Stimulated activated CD4-positive, alpha-beta T cell treated with anti-CD3 and anti-CD28 coated beads, TNF-alpha, amount 100 ng/mL, for 24 hours (primary cell): Measurements from ENCODE around the gene CRELD2.
A peak's percentile ranks its signal among the peaks of the same experiment; 100 is the strongest.

ENCODE experiments used
- DNase-seq, 3 experiments: peaks; one replicate each; pipeline ENCODE4 v3.0.0-alpha.2; 2020; ENCODE audit warnings: low read depth in 3 of 3

CRELD2 gene, protein sequence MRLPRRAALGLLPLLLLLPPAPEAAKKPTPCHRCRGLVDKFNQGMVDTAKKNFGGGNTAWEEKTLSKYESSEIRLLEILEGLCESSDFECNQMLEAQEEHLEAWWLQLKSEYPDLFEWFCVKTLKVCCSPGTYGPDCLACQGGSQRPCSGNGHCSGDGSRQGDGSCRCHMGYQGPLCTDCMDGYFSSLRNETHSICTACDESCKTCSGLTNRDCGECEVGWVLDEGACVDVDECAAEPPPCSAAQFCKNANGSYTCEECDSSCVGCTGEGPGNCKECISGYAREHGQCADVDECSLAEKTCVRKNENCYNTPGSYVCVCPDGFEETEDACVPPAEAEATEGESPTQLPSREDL

DNA sequence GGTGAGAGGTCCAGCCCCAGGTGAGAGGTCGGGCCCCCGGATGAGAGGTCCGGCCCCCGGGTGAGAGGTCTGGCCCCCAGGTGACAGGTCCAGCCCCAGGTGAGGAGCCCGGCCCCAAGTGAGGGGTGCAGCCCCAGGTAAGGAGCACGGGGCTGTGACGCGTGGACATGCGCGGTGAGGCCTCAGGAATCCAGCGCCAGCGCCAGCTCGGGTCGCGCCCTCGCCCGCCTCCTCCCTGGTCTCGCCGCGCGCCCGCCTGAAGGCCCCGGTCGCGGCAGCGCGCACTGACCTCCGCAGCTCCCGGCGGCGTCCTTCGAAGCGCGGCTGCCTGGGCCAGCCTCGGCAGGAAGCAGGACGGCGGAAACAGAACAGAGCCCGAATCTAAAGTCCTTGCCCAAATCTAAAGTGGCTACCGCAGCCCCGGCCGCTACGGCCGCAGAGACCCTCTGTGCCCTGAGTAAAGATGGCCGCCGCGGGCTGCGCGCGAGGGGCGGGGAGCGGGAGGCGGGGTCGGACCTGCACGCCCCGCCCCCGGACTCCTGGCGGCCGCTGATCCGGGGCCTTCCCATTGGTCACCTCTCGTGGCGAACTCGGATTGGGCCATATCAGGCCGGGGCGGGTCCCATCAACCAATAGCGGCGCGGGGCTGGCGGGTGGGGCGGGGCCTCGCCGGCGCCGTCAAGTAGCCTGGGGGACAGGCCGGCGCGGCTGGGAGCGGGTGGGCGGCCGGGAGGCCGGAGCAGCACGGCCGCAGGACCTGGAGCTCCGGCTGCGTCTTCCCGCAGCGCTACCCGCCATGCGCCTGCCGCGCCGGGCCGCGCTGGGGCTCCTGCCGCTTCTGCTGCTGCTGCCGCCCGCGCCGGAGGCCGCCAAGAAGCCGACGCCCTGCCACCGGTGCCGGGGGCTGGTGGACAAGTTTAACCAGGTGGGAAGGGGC is at the start of gene CRELD2, which contains the start of gene ALG12:
Gene CRELD2 (plus strand): TSS at position 661 of the 937 bp plus-strand sequence. CDS start 136 bp downstream, at position 797.
Gene ALG12 (minus strand): TSS at position 465 of the 937 bp plus-strand sequence. CDS start 4,673 bp downstream, outside the sequence.
- peak; percentile 95 to 97 (median 96) for DNase-seq

GRCh38 chr22:49869086-49869830 is 49.2 kb upstream of the CRELD2 start:
- DNase-seq, result no peak

- no peak for DNase-seq
These were observed 48.4 kb upstream of the CRELD2 start for GRCh38 chr22:49869845-49870712.

DNA sequence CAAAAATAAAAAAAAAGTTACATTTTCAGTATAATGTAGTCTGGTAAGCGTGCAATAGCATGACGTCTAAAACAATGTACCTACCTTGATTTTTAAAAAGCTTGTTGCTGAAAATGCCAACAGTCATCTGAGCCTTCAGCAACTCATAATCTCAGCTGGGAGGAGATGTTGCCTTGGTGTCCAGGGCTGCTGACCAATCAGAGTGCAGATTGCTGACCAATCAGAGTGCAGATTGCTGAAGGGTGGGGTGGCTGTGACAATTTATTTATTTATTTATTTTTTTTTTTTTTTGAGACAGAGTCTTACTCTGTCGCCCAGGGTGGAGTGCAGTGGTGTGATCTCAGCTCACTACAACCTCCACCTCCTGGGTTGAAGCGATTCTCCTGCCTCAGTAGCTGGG is 47.0 kb upstream of the CRELD2 start:
- DNase-seq, result no peak

DNA sequence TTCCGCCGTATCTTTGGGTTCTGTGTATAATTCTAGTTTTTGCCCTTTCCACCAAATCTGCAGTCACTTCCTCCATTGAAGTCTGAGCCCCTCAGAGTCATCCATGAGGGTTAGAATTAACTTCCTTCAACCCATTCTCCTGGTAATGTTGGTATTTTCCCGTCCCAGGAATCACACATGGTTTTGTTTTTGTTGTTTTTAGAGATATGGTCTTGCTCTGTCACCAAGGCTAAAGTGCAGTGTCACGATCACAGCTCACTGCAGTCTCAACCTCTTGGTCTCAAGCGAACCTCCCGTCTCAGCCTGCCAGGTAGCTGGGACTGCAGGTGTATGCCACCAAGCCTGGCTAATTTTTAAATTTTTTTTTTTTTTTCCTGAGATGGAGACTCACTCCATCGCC is 46.1 kb upstream of the CRELD2 start:
- DNase-seq, result no peak

DNA sequence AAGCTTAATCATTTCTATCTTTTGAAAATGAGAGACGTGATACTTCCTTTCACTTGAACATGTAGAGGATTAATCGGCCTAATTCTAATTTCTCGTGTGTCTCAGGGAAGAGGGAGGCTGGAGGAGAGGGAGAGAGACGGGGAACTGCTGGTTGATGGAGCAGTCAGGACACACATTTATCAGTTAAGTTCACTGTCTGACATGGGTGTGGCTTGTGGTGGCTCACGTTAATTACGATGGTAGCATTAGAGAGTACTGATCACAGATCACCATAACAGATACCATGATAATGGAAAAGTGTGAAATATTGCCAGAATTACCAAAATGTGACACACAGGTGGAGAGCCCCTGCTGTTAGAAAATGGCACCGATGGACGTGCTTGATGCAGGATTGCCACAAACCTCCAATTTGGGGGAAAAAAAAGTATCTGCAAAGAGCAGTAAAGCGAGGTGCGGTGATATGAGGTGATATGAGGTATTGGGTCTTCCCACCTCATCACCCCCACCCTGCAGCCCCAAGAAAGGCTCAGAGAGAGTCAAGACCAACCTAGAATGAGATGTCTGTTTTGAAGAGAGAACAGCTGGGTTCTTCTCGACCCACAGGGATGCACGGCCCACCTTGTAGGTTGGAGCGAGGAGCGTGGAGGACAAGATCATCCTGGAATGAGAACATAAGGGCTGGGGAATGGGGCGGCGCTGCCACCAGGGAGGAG is 45.0 kb upstream of the CRELD2 start:
- no peak for DNase-seq

DNA sequence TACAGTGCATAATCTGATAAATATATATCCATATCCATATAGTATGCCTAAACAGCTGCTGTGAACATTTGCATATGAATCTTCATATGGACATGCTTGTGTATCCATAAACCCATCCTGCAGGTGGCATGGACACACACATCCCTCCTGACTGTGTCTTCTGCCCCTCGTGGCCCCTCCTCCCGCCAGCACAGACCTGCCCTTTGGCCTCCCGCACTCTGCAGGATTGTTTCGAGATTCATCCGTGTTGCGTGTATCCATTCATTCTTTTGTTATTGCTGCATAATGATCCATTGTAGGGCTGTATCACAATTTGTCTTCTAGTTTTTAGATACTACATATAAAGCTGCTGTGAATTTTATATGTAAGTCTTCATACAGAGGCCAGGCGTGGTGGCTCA is 40.8 kb upstream of the CRELD2 start:
- DNase-seq, result no peak

- no peak for DNase-seq
These were observed 40.2 kb upstream of the CRELD2 start for GRCh38 chr22:49878206-49878605.

GRCh38 chr22:49879871-49880270 is 38.6 kb upstream of the CRELD2 start:
- DNase-seq, result no peak

GRCh38 chr22:49880281-49880680 is 38.2 kb upstream of the CRELD2 start:
- no peak for DNase-seq

- no peak for DNase-seq
These were observed 36.6 kb upstream of the CRELD2 start for GRCh38 chr22:49881856-49882255.

DNA sequence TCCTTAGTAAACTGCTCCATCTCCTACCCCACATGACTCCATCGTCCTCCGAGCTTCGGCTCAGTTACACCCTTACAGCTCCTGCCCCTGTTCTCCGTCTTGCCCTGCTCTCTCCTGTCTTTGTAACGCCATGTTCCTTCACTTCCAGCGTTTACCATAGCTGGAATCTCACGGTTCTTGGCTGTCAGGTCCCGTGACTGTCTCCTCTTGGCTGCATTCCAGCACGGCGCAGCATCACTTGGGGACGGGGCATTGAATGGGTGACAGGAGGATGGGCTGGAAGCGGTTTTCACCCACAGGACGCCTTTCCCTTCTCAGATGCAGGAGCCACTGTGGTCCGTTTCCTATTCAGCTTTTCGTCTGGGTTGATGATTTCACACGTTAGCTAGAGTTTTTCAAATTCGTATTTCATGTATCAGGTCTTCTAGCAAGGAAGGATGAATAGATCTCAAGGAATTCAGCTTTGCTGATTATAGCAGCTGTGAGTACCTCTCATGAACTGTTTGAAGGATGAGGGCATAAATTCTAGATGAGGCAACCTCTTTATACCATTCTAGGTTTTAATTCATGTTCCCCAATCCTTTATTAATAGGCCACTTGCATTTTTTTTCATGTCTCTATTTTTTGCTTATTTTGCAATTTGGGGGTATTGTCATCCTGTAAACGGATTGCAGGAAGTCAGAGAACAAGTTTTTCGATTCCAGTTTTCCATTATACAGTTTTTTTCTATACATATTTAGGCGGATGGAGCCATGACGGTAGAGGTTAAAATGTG is 35.7 kb upstream of the CRELD2 start:
- DNase-seq, result no peak

DNA sequence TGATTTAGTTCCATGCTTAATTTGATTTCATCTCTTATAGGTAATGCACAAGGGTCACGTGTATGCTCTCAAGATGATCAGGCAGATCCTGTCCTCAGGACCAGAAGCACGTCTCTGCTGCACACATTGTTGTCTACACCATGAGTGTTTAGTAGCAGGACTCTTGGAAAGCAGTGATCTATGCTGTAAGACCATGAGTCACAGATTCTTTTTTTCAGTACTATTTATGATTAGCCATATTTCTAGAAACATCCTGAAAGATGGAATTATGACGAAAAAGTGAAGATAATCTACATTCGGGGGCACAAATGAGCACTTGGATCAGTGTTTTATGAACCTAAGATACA is 35.2 kb upstream of the CRELD2 start:
- DNase-seq, result no peak

DNA sequence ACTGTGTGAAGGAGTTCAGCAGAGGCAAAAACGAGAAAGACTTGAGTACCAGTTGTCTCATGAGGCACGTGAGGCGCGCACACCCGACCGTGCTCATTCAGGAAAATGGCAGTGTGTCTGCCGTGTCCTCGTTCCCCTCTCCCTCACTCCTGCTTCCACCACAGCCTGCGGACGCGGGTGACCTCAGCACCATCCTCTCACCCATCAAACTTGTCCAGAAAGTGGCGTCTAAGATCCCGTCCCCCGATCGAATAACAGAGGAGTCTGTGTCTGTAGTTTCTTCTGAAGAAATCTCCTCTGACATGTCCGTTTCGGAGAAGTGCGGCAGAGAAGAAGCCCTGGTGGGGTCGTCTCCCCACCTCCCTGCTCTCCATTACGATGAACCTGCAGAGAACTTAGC is 34.4 kb upstream of the CRELD2 start:
- no peak for DNase-seq

- DNase-seq, result no peak
These were observed 33.8 kb upstream of the CRELD2 start for GRCh38 chr22:49884503-49885260.

GRCh38 chr22:49885281-49885680 is 33.2 kb upstream of the CRELD2 start:
- DNase-seq, result no peak

- no peak for DNase-seq
These were observed 32.6 kb upstream of the CRELD2 start for GRCh38 chr22:49885881-49886280.

DNA sequence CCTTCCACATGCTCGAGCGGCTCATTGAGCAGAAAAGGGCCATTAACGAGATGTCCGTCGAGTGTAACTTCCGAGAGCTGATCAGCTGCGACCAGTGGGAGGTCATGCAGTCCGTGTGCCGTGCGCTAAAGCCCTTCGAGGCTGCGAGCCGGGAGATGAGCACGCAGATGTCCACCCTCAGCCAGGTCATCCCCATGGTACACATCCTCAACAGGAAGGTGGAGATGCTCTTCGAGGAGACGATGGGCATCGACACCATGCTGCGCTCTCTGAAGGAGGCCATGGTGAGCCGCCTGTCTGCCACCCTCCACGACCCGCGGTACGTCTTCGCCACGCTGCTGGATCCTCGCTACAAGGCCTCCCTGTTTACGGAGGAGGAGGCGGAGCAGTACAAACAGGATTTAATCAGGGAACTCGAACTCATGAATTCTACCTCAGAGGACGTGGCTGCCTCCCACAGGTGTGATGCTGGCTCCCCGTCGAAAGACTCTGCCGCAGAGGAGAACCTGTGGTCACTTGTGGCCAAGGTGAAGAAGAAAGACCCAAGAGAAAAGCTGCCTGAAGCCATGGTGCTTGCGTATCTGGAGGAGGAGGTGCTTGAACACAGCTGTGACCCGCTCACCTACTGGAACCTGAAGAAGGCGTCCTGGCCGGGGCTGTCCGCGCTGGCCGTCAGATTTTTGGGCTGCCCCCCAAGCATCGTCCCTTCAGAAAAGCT is 31.9 kb upstream of the CRELD2 start:
- no peak for DNase-seq
